Sigmoid colon (tissue), 7 donors: ENCODE results near the gene CPT2. TPM values are rescaled to one million over a fixed set of nuclear protein-coding genes. Genes with fewer than 3 reads are reported as not detected.

Source experiments
- DNase-seq: peaks from one replicate; pipeline ENCODE4 v3.0.0-alpha.2; 2019
- H3K27ac ChIP-seq, 4 donors: fragments of 200-600 bp; sonication (generic); one replicate each; pipeline ENCODE4 v1.5.1; 2016 to 2019; ENCODE audit warnings: mild to moderate bottlenecking in 1 of 4
- H3K27me3 ChIP-seq, 3 donors: fragments of 200-600 bp; sonication (generic); one replicate each; pipeline ENCODE4 v1.5.1; 2019; ENCODE audit warnings: mild to moderate bottlenecking in 1 of 3
- H3K36me3 ChIP-seq, 4 donors: fragments of 200-600 bp; sonication (generic); one replicate each; pipeline ENCODE4 v1.5.1; 2016 to 2019
- H3K4me1 ChIP-seq, 4 donors: fragments of 200-600 bp; sonication (generic); one replicate each; pipeline ENCODE4 v1.5.1; 2017 to 2019
- H3K4me3 ChIP-seq, 4 donors: fragments of 200-600 bp; sonication (generic); one replicate each; pipeline ENCODE4 v1.5.1; 2017 to 2019; ENCODE audit warnings: mild to moderate bottlenecking in 2 of 4, moderate library complexity in 1 of 4
- H3K9me3 ChIP-seq, 4 donors: fragments of 200-600 bp in 3 of 4; sonication (generic) in 3 of 4; one replicate each; pipeline versions ENCODE4 v1.5.1 to v1.6.1; 2013 to 2019
- CTCF ChIP-seq, 4 experiments: fragments of 450-650 bp in 3 of 4; fragments of 200-600 bp in 1 of 4; IDR thresholded peaks; one replicate each; pipeline ENCODE4 v1.5.1; 2016 to 2019; ENCODE audit warnings: antibody characterized with exemption in 4 of 4, mild to moderate bottlenecking in 3 of 4, moderate library complexity in 2 of 4
- EP300 ChIP-seq, 4 donors: sonication (generic); formaldehyde crosslinking; IDR thresholded peaks; one replicate each; pipeline ENCODE4 v1.6.1; 2017; ENCODE audit warnings: antibody characterized with exemption in 4 of 4
- POLR2A ChIP-seq, 2 donors: fragments of 450-650 bp; IDR thresholded peaks; one replicate each; pipeline ENCODE4 v1.6.1; 2016; ENCODE audit warnings: antibody characterized with exemption in 2 of 2, mild to moderate bottlenecking in 2 of 2, moderate library complexity in 2 of 2
- POLR2AphosphoS5 ChIP-seq, 4 donors: sonication (generic); formaldehyde crosslinking; IDR thresholded peaks; one replicate each; pipeline ENCODE4 v1.6.1; 2017; ENCODE audit warnings: antibody characterized with exemption in 4 of 4
- WGBS, 2 donors: extraction: QIAGEN DNeasy Blood & Tissue Kit; methylation state at CpG; one replicate each; pipeline ENCODE4 v1.1.7; 2013; 5-methylcytosine and 5-hydroxymethylcytosine counted together
- intact Hi-C: fragments of 100-400 bp; cut with DNase I; formaldehyde crosslinking; loops from one replicate; pipeline ENCODE4 v1.15.1; 2023
- polyA plus RNA-seq, 3 donors: library from polyadenylated mRNA; stranded (reverse); fragments of 200-250 nt; gene quantifications; one replicate each; pipeline ENCODE4 v1.2.3, GENCODE V29; 2013
- total RNA-seq, 4 donors: library from RNA; depleted of rRNA; stranded (reverse); fragments of >200 nt; gene quantifications; one replicate each; pipeline ENCODE4 v1.1.0, GENCODE V29; 2016
- donor health status: healthy with polysubstance abuse.
- donor health status: Bipolar disorder and iron deficiency.
- donor health status: healthy.

Gene CPT2
- total and polyA plus RNA-seq, 7 donors: 8.0 to 78.8 (median 14.1) TPM

DNA sequence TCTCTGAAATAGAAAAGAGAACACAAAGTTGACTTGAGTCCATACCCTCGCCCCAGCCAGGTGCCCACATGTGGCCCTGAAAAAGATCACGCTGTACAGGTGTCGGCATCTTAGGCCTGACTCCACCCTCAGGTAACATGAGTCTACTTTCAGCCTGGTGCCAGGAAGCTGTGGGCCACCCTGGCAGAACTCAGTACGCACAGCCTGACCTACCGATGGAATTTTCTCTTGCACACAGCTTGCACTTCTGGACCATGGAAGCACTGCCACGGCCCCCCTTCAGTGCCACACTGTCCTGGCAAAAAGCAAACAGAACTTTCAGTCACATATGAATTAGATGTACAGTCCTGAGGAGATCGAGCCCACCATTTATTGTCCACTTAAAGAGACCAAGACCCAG, 21.6 kb downstream of the CPT2 start:
- Histone ChIP-seq H3K27ac (no peak overlapping the region), H3K36me3 (peaks cover 9 to 52% (median 22%) of the 10 kb centered on the region in 4 donors), H3K27me3 (no peaks in the 10 kb centered on the region), H3K4me3 (no peak overlapping the region), H3K4me1 (peaks cover 0 to 17% (median 16%) of the 10 kb centered on the region in 4 donors), H3K9me3 (no peaks in the 10 kb centered on the region)
- intact Hi-C loops: no loop called here
- no peak for DNase-seq
- 92 to 95% methylated on average over 7 of the region's 7 CpGs for WGBS, 2 donors
- TF ChIP-seq POLR2A (IDR thresholded peaks at IDR 0.05) (no peak), CTCF (IDR thresholded peaks at IDR 0.05) (no peak), EP300 (IDR thresholded peaks at IDR 0.05) (no peak), POLR2AphosphoS5 (IDR thresholded peaks at IDR 0.05) (no peak)

GRCh38 chr1:53219711-53220110, 23.1 kb downstream of the CPT2 start:
- no peak for DNase-seq
- WGBS, 2 donors: 15 to 35% methylated on average over 8 of the region's 8 CpGs
- Histone ChIP-seq H3K36me3 (peaks cover 3 to 37% (median 12%) of the 10 kb centered on the region in 4 donors), H3K4me3 (peak overlapping the region; percentile 56 to 89 (median 82)), H3K9me3 (no peaks in the 10 kb centered on the region), H3K27me3 (no peaks in the 10 kb centered on the region), H3K4me1 (peaks cover 0 to 17% (median 16%) of the 10 kb centered on the region in 4 donors), H3K27ac (peak overlapping the region; percentile 93 to 99 (median 96))
- TF ChIP-seq POLR2AphosphoS5 (IDR thresholded peaks at IDR 0.05): no peak
- TF ChIP-seq EP300 (IDR thresholded peaks at IDR 0.05): no peak
- no peak for TF ChIP-seq POLR2A (IDR thresholded peaks at IDR 0.05)
- TF ChIP-seq CTCF (IDR thresholded peaks at IDR 0.05): no peak
- intact Hi-C loops: loop anchor here (1.0 kb wide), 1 partner anchor 22 kb away; no protein-coding TSS in a partner anchor

- Histone ChIP-seq H3K4me3 (peak within 1 kb of the TSS; percentile 56 to 89 (median 82)), H3K27me3 (no peaks in the 10 kb centered on the region), H3K9me3 (no peaks in the 10 kb centered on the region), H3K27ac (peak within 1 kb of the TSS; percentile 93 to 99 (median 96)), H3K36me3 (peaks cover 0 to 31% (median 7%) of the 10 kb centered on the region in 4 donors), H3K4me1 (peaks cover 0 to 17% (median 16%) of the 10 kb centered on the region in 4 donors)
- intact Hi-C loops: loop anchor here (1.0 kb wide), 1 partner anchor 23 kb away; no protein-coding TSS in a partner anchor
- TF ChIP-seq POLR2AphosphoS5 (IDR thresholded peaks at IDR 0.05) (peak; percentile 92 to 97 (median 94)), EP300 (IDR thresholded peaks at IDR 0.05) (peak in 1 of 4 donors; percentile 39), CTCF (IDR thresholded peaks at IDR 0.05) (no peak), POLR2A (IDR thresholded peaks at IDR 0.05) (peak; percentile 85 to 91)
- 1% methylated on average over 61 of the region's 61 CpGs for WGBS, 2 donors
- DNase-seq: peak; percentile 96
Observed at GRCh38 chr1:53220171-53220961, 23.7 kb downstream of the CPT2 start, which contains the start of gene CZIB. Gene CZIB (minus strand): TSS chr1:53220634. CDS start chr1:53220575, 59 bp downstream.

DNA sequence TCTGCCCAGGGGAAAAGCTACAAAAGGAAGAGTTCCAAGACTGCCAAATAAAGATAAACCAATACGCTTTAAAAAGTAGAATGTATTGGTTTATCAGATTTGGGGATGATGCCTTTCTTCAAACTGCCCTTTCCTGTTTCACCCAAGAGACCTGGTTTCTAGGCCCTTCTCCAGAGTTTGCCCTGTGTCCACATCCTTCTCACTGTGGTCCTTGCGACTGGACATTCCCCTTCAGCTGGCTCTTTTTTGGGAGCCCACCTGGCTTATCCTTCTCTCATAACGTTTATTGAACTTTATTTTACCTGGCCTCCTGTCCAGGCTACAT, 24.3 kb downstream of the CPT2 start:
- Histone ChIP-seq H3K4me1 (peaks cover 0 to 17% (median 16%) of the 10 kb centered on the region in 4 donors), H3K36me3 (peaks cover 0 to 30% (median 3%) of the 10 kb centered on the region in 4 donors), H3K27me3 (no peaks in the 10 kb centered on the region), H3K4me3 (peak overlapping the region; percentile 56 to 89 (median 82)), H3K9me3 (no peaks in the 10 kb centered on the region), H3K27ac (peak overlapping the region; percentile 93 to 99 (median 96))
- no peak for DNase-seq
- WGBS, 2 donors: 33 to 51% methylated on average over 3 of the region's 3 CpGs
- no peak for TF ChIP-seq CTCF (IDR thresholded peaks at IDR 0.05)
- no peak for TF ChIP-seq POLR2A (IDR thresholded peaks at IDR 0.05)
- TF ChIP-seq EP300 (IDR thresholded peaks at IDR 0.05): no peak
- no peak for TF ChIP-seq POLR2AphosphoS5 (IDR thresholded peaks at IDR 0.05)
- intact Hi-C loops: loop anchor here (1.0 kb wide), 1 partner anchor 24 kb away; no protein-coding TSS in a partner anchor
